ENCODE data around the gene P4HA3. TPM values are rescaled to one million over a fixed set of nuclear protein-coding genes. Genes with fewer than 3 reads are reported as not detected.
A peak's percentile ranks its signal among the peaks of the same experiment; 100 is the strongest.

Gene P4HA3
- polyA plus RNA-seq, 3 donors, result 0.72 to 1.6 (median 0.86) TPM

DNA sequence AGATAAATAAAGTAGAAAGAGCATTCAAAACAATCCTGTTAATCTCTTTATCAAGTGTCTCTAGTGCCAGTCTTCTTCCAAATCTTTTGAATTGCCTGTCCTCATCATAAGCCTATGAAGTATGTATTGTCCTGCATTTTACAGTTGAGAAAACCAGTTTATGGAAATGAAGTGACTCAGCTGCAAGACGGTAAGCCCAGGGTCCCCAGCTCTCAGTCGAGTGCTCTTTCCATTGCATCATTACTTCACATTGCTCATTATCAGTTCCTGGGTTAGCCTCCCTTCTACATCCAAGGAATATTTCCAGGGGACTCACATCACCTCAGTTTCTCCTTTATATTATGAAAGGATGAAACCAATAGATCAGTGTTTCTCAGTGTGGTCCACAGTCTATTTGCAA lies 9.1 kb upstream of the P4HA3 start:
- DNase-seq (ENCODE audit: extremely low read depth in 1 of 11, low read depth in 9 of 11, low spot score in 4 of 11), result no peak

DNA sequence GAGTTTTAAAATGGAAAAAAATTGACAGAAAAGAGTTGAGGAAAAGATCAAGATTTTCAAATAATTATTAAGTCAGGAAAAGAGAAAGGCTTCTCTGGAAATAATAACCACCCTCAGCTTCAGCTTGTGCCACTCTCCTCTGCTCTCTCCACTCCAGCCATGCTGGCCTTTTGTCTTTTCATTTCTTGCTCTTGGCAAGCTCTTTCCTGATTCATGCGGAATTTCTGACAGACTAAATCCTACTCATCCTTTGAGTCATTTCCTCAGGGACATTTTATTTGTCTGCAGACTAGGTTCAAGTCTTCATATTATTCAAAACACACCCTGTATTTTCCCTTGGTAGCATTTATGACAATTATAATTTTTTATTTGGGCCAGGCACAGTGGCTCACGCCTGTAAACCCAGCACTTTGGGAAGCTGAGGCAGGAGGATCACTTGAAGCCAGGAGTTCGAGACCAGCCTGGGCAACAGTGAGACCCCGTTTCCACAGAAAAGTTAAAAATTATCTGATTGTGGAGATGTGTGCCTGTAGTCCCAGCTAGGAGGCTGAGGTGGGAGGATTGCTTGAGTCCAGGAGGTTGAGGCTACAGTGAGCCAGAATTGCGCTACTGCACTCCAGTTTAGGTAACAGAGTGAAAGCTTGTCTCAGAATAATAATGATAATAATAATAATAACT lies 7.8 kb upstream of the P4HA3 start:
- DNase-seq (ENCODE audit: extremely low read depth in 1 of 11, low read depth in 9 of 11, low spot score in 4 of 11), result no peak

DNA sequence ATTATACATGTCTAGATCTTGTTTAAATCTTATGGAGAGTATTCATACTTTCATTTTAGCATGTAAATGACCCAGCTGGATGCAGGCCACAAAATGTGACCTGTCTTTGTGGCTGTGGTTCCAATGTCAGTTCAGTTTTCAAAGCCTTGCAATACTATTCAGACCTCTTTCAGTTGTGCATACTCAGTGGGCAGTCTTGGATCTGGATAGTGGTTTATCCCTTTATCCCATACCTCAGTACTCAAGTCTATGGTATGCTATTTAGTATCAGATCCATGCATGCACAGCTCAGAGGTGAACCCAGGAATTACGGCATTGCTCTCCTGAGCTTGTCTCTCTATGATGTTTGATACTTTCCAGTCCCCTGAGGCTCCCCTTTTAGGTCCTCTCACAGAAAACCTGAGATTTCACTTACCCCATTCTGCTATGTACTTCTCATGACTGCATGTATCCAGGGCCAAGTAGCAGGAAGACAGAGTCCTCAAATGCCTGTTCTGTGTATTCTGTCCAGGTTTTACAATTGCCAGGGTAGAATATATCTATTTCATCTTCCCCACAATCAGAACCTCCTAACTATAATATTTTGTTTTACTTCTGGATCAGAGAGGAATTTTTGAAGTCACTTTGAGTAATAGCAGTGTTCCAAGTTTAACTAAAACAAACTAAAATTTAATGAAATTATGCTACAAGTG lies 6.9 kb upstream of the P4HA3 start:
- no peak for DNase-seq (ENCODE audit: extremely low read depth in 1 of 11, low read depth in 9 of 11, low spot score in 4 of 11)

DNA sequence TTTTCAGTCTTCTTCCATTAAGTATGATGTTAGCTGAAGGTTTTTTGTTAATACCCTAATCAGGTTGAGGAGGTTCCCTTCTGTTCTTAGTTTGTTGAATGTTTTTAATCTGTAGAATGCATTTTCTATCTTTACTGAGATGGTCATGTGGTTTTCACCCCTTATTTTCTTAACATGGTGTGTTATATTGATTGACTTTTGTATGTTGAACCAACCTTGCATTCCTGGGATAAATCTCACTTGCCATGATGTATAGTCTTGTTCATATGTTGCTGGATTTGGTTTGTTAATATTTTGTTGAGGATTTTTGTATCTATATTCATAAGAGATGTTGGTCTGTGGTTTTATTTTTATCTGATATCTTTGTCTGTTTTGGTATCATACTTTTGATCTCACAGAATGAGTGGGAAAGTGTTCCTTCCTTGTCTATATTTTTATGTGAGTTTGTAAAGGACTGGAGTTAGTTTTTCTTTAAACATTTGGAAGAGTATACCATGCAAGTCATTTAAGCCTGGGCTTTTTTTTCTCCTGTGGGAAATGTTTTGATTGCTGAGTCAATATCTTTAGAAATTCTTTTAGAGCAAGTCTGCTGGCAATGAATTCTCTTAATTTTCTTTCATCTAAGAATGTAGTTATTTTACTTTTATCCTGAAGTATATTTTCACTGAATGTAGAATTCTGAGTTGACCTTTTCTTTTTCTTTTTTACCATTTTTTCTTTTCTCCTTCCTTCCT lies 5.5 kb upstream of the P4HA3 start:
- DNase-seq (ENCODE audit: extremely low read depth in 1 of 11, low read depth in 9 of 11, low spot score in 4 of 11), result no peak

DNA sequence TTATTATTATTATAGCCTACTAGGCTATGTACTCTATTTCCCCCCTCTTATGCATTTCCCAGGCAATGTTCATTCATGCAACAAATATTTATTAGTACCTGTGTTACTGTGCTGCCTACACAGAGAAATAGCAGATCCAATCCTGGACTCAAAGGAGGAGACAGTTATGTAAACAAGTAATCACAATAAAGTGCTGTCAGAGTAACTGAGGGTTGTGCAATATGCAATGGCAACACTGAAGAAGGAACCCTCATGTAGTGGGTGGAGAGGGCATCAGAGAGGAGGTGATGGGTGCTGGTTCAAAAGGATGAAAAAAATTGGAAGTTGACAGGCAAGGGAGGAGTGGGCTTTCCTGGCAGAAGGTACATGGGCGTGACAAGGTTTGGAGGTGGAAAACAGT lies 886 bp upstream of the P4HA3 start:
- no peak for DNase-seq (ENCODE audit: extremely low read depth in 1 of 11, low read depth in 9 of 11, low spot score in 4 of 11)

DNA sequence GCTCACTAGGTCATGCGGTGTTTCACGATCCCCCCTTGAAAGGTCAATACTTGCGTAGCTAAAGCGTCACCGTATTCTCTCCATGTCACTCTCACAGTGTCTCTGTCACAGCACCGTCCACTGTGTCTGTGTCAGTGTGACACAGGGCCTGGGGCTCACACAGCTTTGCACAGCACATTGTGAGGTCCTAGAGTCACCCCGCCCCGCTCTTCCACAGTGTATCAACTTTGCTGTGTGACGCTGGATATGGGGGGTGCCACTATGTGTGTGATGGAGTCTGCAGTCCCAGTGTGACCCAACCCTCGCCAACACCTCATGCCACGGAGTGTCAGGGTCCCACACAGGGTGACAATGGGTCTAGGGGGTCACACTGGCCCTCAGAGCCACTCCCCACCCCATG lies 583 bp downstream of the P4HA3 start:
- DNase-seq (ENCODE audit: extremely low read depth in 1 of 11, low read depth in 9 of 11, low spot score in 4 of 11), result no peak

DNA sequence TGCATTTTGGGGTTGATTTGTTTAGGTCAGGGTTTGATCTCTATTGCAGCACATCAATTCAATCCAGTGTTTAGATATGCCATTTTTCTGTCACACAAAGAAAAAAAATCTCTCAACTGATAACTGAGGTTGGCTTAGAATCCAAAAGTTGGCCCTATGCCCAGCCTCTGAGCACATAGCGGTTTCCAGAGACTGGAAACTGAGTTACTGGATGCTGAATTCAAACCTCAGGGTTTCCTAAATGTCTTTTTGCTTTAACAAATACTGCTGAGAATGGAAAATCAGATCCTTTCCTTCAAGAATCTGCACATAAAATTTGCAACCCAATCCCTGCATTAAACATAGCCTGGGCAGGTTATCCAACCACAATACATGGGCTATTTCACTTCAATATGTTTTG lies 4.0 kb downstream of the P4HA3 start:
- no peak for DNase-seq (ENCODE audit: extremely low read depth in 1 of 11, low read depth in 9 of 11, low spot score in 4 of 11)

DNA sequence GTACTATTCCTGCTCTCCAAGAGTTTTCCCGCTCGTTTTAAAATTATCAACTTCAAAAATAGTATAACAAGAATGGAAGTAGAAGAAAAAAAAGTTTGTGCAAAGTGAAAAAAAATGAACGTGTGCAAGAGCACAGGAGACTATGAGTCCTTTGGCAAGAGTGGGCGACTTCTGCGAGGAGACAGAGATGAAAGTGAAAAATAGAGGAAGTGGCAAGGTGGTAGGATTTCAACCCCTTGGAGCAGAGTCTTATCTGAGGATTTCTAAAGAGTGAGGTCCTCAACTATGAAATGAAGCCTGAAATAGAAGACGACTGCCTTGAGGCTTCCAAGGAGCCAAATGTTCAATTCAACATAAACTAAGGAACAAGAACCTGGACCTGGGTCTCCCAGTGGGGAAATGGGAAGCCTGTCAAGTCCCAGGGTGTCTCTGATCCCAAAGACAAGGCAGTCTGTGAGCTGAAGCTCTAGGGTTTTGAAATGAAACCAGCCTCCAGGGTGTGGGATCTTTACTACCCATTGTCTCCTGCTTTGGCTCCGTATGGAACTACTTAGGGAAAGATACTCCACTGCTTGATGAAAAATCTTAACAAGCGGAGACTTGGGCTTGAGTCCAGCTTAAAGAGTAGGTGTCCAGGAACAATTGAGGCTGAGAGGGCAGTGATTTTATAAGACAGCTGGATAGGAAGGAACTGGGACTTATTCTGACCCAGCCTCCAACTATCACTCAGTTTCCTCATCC lies 4.8 kb downstream of the P4HA3 start:
- no peak for DNase-seq (ENCODE audit: extremely low read depth in 1 of 11, low read depth in 9 of 11, low spot score in 4 of 11)

DNA sequence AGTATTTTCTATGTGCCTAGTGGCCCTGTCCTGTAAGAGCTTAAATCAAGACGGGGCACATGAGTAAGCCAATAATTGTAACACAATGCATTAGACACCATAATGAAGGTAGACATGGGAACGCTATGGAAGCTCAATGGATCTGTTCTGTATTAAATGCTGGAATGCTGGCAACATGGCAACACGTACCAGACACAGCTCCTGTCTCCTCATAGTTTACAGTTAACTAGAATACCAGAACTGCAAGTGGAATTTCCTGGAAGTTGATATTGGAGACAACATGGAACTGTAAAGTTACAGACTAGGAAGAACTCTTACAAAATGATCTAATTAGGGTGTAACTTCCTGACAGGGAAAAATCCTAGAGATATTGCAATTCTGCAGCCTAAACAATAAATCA lies 12.4 kb downstream of the P4HA3 start:
- DNase-seq (ENCODE audit: extremely low read depth in 1 of 11, low read depth in 9 of 11, low spot score in 4 of 11), result no peak

DNA sequence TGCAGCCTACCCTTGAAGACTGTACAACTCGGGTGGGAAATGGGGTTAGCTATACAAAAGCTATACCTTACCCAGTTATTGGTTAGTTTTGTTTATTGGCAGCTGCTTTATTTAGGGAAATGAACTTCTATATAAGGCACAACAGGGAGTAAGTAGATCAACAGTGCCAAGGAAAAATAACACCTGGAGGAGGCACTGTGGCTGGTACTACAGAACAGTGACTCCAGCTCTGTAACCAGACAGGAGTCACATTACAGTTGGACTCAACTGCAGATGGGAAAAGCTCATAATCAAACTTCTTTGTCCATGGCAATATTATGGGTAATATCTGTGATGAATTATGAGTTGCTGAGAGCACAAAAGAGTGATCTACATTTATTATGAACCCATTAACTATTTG lies 14.0 kb downstream of the P4HA3 start:
- DNase-seq (ENCODE audit: extremely low read depth in 1 of 11, low read depth in 9 of 11, low spot score in 4 of 11), result no peak

DNA sequence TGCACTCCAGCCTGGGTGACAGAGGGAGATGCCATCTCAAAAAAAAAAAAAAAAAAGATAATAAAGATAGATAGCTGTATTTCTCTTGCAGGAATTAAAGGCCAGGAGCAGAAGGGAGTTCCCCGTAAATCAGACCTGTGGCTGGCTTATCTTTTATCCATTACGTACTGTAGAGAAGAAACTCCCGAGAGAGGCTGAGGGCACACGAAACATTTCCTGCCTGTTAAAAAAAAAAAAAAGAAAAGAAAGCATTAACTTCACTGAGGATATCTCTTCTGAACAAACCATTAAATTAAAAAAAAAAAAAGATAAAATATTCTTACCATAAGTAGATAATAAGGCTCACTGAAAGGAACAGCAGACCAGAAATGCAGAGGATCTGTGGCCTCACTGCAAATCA lies 22.5 kb downstream of the P4HA3 start:
- DNase-seq (ENCODE audit: extremely low read depth in 1 of 11, low read depth in 9 of 11, low spot score in 4 of 11), result no peak

DNA sequence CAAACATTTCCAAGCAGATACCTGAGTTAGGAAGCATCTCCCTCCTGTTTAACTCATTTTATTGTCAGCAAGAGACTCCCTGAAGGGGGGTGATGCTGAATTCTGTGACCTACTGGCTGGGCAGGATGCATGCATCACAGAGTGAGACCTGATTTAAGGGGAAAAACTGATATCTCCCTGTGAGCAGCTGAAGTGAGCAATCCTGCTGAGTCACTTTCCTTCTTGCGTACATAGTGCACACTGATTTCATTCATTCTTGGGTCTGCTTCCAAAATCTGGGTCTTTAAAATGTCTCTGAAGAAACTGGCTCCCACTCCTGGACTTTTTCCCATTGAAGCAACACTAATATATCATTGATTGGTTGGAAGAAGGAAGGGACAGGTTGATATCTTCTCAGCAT lies 23.3 kb downstream of the P4HA3 start:
- no peak for DNase-seq (ENCODE audit: extremely low read depth in 1 of 11, low read depth in 9 of 11, low spot score in 4 of 11)

DNA sequence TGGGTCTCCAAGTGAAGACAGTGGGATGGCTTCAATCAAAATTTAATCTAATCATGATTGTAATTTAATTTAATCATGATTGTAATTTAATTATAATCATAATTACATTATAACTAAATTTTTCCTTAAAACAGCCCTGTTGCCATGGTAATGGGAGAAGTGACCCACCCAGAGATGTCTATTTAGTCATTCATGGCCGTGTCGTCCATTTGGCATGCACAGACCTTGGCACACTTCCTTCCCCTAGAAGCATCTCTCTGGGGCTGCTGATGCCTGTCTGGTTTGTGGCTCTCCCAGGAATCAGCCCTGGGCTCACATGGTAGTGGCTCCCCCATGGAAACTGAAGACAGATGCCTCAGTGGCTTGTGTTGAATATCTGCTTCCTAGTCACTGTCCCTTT lies 27.0 kb downstream of the P4HA3 start:
- no peak for DNase-seq (ENCODE audit: extremely low read depth in 1 of 11, low read depth in 9 of 11, low spot score in 4 of 11)

DNA sequence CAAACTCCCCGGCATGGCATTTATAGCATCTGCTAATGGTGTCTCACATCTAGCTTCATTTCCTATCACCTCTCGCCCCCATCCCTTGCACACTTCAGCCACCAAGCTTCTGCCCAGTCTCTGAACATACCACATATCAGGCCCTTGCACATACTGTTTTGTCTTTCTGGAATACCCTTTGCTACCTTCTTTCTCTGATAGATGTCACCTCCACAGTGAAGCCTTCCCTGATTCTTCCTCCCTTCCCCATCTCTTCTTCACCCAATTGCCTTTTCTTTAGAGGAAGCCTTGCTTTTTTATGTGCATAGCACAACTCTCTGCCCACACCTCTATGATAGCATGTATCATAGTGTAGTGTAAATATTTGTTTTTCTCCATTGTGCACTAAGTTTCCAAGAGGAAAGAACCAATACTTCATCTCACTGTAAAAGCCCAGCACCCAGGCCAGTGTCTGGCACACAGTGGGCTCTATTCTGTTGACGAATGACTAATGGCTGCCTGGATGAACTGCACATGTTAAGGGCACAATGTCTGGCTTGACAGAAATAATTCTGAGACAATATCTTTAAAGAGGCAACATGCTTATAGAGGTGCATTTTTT lies 27.8 kb downstream of the P4HA3 start:
- DNase-seq (ENCODE audit: extremely low read depth in 1 of 11, low read depth in 9 of 11, low spot score in 4 of 11), result no peak

DNA sequence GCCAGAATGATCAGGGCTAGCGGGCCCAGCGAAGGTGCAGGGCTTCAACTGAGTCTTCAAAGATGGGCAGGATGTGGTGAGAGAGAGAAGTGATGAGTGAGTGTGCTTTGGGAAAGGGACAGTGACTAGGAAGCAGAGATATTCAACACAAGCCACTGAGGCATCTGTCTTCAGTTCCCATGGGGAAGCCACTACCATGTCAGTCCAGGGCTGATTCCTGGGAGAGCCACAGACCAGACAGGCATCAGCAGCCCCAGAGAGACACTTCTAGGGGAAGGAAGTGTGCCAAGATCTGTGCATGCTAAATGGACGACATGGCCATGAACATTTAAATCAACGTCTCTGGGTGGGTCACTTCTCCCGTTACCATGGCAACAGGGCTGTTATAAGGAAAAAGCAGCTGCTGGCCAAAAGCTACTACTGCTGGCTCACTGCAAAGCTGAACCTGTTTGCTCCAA lies 28.5 kb downstream of the P4HA3 start:
- DNase-seq (ENCODE audit: extremely low read depth in 1 of 11, low read depth in 9 of 11, low spot score in 4 of 11), result no peak

DNA sequence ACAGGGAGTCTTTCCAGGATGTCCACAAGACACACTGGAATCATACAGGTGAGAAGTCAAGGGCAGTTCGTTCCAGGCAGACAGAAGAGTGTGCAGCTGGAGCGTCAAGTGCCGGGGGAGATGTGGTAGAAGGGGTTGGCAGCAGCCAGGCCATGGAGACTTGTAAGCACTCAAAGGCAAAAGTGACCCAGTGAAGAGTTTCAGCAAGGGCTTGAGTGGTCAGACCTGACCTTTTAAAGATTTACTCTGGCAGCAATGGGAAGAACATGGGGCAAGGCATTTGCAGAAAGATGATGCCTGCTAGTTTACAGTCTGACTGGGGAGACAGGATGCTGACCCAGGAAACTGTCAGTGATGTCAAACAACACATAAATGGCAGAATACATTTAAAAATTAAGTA lies 29.0 kb downstream of the P4HA3 start:
- no peak for DNase-seq (ENCODE audit: extremely low read depth in 1 of 11, low read depth in 9 of 11, low spot score in 4 of 11)

DNA sequence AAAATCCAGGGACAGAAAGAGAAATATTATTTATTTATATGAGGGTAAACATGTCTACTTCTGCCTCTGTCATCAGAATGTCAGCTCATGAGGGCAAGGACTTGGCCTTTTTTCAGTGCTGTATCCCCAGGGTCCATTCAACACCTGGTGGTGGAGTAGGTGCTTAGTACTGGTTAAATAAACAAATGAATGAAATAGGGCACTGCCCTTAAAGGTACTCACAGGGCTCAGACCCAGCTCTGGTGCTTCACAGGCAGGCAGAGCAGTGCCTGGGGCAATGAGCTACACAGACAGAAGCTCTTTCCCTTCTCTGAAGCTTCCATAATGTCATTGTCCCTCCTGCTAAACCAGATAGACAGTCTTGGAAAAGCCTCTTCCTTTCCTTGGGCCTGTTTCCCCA lies 30.9 kb downstream of the P4HA3 start:
- DNase-seq (ENCODE audit: extremely low read depth in 1 of 11, low read depth in 9 of 11, low spot score in 4 of 11), result no peak

DNA sequence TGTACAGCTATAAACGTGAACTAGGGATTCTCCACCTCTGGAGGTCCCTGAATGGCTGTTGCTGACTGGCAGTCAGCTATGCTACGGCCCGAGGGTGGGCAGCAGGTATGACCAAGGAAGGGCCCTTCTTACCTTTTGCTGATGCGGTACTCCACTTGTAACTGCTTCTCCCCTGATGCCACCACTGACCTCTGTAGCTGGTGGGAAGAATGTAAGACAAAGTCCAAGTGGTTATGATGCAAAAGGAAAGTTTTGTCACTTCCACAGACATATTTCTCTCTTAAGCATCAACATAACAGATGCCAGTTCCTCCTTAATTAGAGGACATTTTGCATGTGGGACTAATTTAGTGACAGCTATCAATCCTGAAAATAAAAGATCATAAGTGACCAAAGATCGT lies 32.2 kb downstream of the P4HA3 start:
- no peak for DNase-seq (ENCODE audit: extremely low read depth in 1 of 11, low read depth in 9 of 11, low spot score in 4 of 11)

DNA sequence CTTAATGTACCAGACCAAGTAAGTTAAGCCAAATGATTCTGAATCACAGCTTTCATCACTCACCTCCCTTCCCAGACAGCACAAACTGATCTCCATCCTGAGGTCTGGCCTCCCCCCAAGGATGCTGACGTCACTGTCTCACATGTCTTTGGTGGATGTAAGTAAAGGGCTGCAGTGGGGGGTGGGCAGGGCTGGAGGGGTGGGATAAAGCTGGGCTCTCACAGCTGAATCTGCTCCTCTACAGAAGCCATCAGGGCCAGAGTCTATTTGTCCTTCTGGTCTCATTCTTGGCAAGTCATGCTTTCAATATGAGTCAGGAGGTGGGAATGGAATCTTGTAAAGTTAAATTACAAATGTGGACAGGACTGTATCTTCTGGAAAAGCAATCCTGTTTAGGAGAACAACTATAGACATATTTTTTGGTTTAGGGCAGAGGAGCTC lies 32.7 kb downstream of the P4HA3 start:
- peak in 1 of 11 donors; percentile 16 for DNase-seq (ENCODE audit: extremely low read depth in 1 of 11, low read depth in 9 of 11, low spot score in 4 of 11)

All from renal cortex interstitium (tissue), 11 donors.